Peyer's patch (tissue), 4 donors: ENCODE measurements around the gene MYL12A.

Experiments used
- CTCF ChIP-seq, 6 experiments: fragments of 450-650 bp in 4 of 6; fragments of 200-600 bp in 2 of 6; sonication (generic) in 1 of 6; IDR thresholded peaks; one replicate each; pipeline ENCODE4 v1.5.1; 2017 to 2019; ENCODE audit warnings: antibody characterized with exemption in 6 of 6, mild to moderate bottlenecking in 3 of 6, moderate library complexity in 1 of 6
- POLR2A ChIP-seq, 2 donors: fragments of 450-650 bp; IDR thresholded peaks; one replicate each; pipeline ENCODE4 v1.5.1; 2017; ENCODE audit warnings: antibody characterized with exemption in 2 of 2, mild to moderate bottlenecking in 2 of 2, moderate library complexity in 2 of 2

GRCh38 chr18:3266062-3266608 lies 18.5 kb downstream of the MYL12A start:
- TF ChIP-seq POLR2A (IDR thresholded peaks at IDR 0.05) (no peak), CTCF (IDR thresholded peaks at IDR 0.05) (no peak)
